Activated gamma-delta T cell treated with Interleukin-2 at 50 U/mL for 16 hours (primary cell): Measurements from ENCODE around the gene CHML.
A peak's percentile ranks its signal among the peaks of the same experiment; 100 is the strongest.

Experiments
- DNase-seq: peaks from one replicate; pipeline ENCODE4 v3.0.0-alpha.2; 2020

The CHML gene

GRCh38 chr1:241645199-241645598 lies 5.0 kb upstream of the CHML start:
- DNase-seq = no peak

DNA sequence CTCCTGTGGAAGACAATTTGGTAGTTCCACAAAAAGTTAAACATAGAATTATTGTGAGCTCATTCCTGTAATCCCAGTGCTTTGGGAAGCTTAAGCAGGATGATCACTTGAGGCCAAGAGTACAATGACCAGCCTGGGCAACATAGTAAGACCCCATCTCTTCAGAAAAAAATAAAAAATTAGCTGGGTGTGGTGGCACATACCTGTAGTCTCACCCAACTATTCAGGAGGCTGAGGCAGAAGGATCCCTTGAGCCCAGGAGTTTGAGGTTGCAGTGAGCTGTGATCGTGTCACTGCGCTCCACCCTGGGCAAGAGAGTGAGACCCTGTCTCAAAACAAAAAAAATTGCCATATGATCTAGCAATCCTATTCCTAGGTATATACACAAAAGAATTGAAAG lies 4.1 kb upstream of the CHML start:
- no peak for DNase-seq

DNA sequence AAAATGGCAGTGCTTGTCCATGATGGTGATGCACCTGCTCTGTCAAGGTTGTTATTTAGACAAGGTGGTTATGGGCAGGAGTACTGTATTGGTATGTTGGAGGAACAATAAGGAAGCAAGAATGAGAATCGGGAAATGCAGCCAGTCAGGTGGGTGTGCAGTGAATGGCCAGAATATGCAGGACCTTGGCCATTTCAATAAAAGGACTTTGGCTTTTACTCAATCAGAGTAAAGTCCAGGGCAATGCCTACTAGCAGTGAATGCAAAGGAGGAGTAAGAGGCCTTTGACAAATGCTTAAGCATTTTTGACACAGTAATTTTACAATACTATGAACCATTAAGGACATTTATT lies 2.4 kb upstream of the CHML start:
- no peak for DNase-seq

GRCh38 chr1:241641773-241642592 lies 1.8 kb upstream of the CHML start:
- DNase-seq = no peak

- DNase-seq = no peak
These were observed 876 bp upstream of the CHML start for GRCh38 chr1:241640867-241641622.

DNA sequence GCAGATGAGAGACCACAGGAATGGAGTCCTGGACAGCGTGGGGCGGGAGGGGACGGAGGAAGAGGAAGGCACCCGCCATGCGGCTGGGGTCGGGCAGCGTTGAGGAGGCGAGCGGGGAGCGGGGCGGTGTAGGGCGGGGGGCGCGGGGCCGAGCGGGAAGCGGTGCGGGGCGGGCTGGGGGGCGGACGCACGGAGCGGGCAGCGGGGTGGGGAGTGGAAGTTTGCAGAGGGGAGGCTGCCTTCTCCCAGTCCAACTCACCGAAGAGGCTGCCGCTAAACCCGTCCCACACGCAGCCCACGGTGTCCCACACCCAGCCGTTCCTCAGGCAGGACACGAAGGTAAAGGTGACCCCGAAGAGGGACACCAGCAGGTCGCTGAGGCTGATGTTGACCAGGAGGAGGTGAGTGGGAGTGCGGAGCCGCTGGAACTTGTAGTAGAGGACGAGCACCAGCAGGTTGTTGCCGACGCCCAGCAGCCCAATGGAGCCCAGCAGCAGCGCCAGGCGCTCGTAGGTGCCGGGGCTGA lies 483 bp downstream of the CHML start:
- DNase-seq = peak; percentile 15

GRCh38 chr1:241638909-241639622 lies 1.1 kb downstream of the CHML start:
- DNase-seq = no peak

- no peak for DNase-seq
These were observed 2.0 kb downstream of the CHML start for GRCh38 chr1:241638099-241638682.

GRCh38 chr1:241637604-241638003 lies 2.6 kb downstream of the CHML start:
- DNase-seq = no peak

DNA sequence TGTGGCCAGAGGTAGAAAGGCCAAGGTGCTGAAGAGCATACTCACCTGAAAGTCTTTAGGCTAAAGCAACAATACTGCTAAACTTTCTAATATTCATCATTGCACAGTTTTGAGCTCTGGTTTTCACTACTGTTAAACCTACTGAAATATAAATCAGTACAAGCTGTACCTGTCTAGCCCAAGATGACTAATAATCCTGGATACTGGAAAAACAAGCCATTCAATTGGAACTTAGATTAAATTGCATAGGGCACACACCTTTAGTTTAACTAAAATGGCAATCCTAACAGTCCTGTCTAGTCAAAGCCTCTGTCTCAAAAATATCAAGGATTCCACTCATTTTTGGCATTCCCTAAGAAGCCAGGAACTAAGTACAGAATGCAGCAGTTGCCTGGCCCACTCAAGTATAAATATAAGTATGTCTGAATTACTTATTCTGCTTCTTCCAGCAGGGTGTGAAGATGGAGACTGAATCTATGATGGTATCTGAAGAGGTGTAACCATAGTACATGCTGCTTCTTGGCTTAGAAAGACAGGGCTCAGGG lies 3.1 kb downstream of the CHML start:
- DNase-seq = no peak

DNA sequence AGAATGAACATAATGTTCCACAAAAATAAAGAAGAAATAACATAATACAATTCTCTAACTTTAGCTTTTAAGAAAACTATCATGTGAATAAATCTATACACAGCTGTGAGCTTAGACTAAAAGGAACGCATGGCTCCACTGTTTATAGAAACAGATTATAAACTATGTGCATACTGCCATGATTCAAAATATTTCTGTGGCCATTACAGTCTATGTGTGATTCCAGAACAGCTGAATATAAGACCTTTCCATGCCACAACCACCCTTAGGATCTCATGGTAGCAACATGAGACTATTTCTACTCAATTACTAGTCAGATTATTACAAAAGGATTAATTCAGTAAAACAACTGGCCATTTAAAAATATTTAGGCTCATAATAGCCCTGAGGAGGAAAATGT lies 3.9 kb downstream of the CHML start:
- DNase-seq = no peak

GRCh38 chr1:241635556-241636152 lies 4.5 kb downstream of the CHML start:
- DNase-seq = no peak

GRCh38 chr1:241632987-241633386 lies 7.2 kb downstream of the CHML start:
- DNase-seq = no peak

GRCh38 chr1:241631674-241632073 lies 8.5 kb downstream of the CHML start:
- DNase-seq = no peak

DNA sequence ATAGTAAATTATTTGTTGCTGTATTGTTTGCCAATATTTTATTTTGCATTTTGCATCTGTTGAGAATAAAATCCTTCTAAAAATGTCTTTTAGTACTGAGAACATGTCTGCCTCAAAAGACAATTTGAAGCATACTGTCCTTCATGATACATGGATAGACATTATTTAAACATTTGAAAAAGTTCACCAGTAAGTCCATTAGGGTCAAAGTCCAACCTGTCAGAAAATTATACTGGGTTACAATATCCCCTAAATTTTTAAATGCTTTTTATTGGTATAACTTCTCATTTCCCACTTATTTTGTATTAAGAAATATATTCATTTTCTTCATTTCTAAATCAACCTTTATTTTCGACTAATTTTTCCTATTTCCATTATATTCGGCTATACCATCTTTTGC lies 9.3 kb downstream of the CHML start:
- DNase-seq = no peak

- no peak for DNase-seq
These were observed 9.7 kb downstream of the CHML start for GRCh38 chr1:241630476-241630875.

GRCh38 chr1:241630005-241630404 lies 10.2 kb downstream of the CHML start:
- DNase-seq = no peak

DNA sequence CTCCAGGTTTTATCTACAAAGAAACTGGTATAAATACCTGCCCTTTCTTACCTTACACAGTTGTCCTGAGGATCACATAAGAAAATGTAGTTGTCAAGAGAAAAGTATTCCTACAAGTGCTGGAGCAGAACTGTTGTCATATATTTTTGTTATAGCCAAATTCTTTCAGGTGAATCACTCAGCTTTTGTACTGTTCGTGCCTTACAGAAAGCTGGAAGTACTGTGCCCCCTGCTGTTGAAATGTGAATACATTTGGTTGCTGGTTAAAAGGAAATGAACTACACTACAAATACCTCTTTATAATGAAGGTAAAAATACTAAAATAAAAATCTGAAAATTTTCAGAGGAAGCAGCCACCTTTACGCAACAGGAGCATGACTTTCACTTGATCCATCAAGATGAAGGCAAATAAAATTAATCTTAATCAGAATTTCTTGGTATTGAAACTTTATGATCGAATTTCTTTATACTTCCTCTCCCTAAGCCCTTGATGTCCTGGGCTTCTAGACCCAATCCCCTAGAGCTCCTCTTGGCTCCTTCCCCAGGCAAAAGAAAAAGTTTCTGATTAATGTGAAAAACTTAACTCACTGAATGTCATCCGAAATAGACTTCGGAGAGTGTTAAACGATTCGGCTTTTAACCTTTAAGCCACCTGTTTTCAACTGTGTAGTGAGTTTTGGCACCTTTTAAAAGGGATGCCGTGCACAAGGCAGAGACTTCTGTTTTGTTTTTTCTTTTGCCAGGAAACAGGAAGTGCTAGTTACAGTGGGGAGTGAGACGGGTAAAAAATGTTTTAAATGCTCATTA lies 12.5 kb downstream of the CHML start:
- peak; percentile 39 for DNase-seq

DNA sequence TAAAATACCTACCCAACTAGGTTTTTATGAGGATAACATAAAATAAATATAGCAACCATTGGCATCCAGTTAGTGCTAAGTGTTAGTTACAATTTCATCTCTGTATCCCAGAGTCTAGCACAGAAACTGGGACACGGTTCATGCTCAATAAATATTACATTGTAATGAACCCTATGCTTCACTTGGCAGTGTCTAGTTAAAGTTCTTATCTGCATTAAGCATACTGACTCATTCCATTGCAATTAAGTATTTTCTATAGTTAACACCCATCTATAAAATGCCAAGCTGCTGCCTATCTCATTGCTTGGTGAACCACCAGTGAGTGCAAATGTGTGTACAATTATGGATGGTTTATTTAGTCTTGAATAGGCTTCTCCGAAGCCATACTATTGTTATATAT lies 15.2 kb downstream of the CHML start:
- no peak for DNase-seq

DNA sequence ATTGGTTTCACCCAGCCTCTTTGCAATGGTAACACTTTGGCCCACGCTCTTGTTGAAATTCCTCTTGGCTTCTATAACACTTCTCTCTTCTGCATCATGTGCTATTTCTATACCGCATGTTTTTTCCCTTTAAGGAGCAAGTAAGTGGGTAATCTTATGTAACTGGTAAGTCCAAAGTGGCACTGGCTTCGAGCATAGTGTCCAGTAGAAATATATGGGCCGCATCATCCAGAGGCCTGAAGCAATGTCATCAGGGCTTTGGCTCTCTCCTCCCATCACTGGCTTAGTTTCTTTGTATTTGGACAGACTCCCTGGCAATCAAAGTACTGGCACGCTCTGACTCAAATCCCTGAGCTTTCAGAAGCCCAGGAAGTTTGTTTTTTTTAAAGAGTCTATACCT lies 17.5 kb downstream of the CHML start:
- no peak for DNase-seq

DNA sequence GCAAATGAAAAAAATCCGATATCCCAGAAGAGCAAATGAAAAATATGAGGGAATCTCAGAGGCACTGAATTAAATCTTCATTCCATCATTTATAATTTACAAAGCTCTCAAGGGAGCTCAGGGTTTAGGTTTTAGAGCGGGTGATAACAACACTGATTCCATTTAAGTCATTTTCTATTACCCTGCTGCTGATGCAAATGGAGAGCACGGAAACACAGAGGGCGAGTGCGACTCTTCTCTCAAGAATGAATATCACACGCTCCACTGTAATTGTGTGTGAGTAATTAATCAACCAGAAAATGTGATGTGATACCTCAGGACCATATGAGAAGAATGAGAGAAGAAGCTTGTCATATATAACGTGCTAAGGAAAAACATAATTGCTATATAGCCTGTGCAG lies 22.7 kb downstream of the CHML start:
- DNase-seq = no peak
